ENCODE data around the gene PRKCI.
"Not testable (repeated sequence)": the region's sequence is repeated elsewhere in the genome, so short reads cannot be mapped to it uniquely, and the experiment has no call there.

PRKCI gene

DNA sequence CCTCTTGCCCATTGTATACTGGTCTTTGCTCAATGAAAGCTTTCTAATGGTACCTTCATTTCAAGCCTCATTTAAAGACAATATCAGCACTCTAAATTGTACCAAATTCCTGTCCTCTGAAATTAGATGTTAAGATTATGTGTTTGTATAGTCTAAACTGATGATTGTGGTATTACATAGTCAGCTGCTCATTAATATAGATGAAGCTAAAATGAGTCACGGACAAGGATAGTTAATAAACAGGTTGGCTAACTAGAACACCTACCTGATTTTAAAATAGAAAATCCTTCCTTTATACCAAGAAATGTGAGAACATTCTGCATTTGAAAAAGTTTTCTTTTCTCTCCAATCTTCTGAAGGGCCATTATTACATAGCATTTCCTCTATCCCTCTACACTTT, 2.9 kb downstream of the PRKCI start:
- no peak for DNase-seq

DNA sequence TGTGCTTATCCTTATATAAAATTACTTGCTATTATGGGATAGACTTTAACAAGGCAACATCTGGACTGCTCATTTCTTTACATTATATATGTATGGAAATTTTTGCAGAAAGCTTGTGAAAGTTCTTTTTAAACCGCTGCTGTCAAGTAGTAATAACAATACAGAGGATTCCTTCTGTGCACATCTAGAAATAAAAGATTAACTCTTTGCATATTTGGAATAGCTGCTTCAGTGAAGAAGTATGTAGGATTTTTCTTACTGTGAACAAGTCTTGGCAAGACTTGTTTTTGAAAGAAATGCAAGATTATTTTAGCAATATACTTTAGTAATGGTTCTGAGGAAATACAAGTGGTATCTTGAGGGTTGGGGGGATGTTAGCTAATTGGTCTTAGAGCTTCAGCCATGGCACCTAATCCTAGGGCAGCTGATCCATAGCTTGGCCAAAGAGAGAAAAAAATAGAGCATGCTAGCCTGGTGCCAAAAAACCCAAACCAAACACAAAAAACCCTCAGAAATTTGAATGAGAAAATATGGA, 4.3 kb downstream of the PRKCI start:
- no peak for DNase-seq

DNA sequence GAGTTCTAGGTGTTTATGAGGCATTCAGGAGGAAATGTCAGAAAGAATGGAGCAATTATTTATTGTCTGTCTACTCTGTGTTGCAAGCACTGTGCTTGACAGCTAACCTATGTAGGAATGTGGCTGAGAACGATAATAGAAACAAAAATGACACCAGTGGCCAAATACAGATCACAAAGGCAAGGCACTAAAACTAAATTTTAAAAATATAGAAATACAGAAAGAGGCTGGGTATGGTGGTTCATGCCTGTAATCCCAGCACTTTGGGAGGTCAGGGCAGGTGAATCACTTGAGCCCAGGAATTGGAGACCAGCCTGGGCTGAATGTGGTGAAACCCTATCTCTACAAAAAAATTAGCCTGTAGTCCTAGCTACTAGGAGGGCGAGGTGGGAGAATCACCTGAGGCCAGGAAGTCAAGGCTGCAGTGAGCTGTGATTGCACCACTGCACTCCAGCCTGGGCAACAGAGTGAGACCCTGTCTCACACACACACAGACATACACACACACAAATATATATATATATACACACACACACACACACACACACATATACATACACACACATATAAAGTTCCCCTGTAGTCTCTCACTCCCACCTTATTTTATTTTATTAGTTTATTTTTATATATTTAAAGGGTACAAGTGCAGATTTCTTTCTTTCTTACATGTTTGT, 6.0 kb downstream of the PRKCI start:
- DNase-seq = no peak

DNA sequence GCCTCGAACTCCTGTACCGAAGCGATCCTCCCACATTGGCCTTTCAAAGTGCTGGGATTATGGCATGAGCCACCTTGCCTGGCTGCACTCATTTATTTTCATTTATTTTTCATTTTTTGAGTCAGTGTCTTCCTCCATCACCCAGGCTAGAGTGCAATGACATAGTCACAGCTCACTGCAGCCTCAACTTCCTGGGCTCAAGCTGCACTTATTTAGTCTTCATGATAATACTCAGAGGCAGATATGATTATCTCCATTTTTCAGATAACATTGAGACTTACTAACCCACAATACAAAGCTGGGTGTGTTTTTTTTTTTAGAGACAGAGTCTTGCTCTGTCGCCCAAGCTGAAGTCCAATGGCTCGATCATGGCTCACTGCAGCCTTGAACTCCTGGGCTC, 10.0 kb downstream of the PRKCI start:
- DNase-seq = no peak

DNA sequence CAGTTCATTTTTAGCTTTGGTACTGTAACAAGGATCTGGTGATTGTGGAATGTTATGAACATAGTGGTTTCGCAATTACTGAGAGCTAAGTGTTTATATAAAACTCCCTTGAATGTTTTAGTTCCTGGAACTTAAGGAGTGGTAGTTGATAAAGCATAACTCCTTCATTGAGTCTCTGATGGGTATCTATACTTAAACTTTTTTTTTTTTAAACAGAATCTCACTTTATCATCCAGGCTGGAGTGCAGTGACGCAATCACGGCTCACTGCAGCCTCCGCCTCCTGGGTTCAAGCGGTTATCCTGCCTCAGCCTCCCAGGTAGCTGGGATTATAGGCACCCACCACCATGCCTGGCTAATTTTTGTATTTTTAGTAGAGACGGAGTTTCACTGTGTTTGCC, 11.3 kb downstream of the PRKCI start:
- DNase-seq = no peak

DNA sequence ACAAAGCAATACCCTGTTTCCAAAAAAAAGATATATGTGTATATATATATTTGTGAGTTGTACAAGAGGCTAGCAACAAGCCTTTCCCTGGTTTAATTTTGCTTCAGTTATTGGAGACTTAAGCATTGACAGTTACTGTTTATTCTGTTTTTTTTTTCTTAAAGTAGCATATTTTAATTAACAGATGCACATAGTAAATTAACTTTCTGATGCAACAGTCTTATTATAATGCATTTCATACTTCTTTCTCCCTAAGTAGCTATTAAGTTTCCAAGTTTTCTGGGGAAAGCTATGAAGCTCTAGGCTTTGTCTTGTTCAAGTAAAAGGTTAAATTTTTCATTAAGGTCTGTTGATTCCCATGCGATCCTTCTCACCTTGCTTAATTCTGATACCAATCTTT, 17.9 kb downstream of the PRKCI start:
- no peak for DNase-seq

DNA sequence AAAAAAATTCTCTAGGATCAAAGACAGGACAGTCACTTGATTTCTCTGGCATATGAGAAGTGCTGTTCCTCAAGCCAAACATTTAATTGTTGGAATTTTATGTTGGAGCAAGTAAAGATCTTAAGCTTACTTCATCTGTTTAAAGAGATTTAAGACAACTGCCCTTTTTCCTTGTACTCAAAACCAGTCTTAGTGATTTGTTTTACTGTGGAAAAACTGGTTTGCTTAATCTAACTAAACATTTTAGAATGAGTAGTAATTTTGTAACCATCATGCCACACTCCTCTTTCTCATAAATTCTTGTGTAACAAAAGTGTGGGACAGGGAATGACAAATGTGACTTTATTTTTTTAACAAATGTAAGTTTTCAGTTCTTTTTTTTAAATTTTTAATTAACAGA, 18.4 kb downstream of the PRKCI start:
- DNase-seq = no peak

DNA sequence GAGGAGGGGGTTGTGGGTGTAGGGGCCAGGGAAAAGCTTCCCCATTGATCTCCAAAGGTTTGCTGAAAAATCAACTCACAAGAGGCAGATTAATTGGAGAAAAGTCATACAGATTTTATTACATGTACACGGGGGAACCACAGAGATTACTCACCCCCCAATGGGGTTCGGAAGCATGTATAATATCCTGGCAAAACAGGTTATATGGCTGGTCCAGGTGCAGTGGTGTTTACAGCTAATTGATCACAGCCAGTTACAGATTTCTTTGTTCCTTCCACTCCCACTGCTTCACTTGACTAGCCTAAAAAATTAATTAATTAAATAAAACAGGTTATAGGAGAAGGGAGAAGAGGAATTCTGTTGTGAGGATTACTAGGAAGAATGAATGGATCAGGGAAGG, 22.4 kb downstream of the PRKCI start:
- no peak for DNase-seq

DNA sequence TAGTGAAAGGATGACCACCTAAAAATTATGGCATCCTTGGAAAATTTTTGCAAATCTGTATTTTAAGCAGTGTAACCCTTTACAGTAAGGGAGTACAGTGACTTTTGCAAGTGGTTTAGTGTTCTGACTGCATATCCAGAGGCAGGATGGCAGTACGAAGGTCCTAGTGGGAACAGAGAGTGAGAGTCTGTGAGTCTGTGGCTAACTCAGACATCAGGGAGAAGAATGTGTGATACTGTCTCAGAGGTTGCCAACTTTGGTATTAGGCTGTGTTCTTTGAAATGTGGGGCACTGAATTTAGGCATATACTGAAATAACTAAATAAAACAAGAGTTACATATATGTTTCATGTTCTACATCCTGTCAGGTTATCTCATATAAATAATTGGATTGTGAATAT, 25.7 kb downstream of the PRKCI start:
- DNase-seq = no peak

DNA sequence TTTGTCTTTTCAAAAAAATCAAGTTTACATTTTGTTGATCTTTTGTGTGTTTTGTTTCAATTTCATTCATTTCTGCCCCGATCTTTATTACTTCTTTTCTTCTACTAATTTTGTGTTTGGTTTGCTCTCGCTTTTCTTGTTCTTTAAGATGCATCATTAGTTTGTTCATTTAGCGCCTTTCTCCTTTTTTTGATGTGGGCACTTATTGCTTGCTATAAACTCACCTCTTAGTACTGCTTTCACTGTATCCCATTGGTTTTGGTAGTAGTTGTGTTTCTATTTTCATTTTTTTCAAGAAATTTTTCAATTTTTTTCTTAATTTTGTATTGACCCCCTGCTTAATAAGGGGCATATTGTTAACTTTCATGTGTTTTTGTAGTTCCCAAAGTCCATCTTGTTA, 34.4 kb downstream of the PRKCI start:
- DNase-seq = no peak

DNA sequence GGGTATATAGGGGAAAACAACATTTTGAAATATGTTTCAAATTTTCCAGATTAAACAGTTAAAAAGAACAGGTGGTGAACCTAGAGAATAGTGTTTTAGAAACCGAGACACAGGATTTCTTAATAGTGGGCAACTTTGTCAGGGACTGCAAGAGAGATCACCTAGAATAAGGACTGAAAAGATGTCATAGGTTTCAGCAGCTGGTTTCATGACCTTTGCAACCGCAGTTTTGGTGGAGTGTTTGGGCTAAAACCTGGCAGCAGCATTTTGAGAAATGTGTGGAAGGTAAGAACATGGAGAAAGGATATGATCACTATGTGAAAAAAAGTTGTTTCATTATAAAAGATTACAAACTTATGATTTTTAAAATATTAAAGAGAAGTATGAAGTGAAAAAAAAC, 34.9 kb downstream of the PRKCI start:
- DNase-seq = no peak

DNA sequence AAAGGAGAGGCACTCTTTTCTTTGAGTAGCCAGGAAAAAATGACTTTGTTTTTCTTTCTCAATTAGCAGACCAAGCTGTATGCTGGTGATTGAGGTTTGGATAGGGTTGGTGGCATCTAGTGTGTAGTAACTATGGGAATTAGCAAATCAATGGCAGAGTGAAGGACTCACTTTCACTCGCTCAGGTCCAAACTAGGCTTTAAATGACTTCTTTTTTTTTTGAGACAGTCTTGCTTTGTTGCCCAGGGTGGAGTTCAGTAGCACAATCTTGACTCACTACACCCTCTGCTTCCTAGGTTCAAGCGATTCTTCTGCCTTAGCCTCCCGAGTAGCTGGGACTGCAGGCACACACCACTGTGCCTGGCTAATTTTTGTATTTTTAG, 35.9 kb downstream of the PRKCI start:
- no peak for DNase-seq

DNA sequence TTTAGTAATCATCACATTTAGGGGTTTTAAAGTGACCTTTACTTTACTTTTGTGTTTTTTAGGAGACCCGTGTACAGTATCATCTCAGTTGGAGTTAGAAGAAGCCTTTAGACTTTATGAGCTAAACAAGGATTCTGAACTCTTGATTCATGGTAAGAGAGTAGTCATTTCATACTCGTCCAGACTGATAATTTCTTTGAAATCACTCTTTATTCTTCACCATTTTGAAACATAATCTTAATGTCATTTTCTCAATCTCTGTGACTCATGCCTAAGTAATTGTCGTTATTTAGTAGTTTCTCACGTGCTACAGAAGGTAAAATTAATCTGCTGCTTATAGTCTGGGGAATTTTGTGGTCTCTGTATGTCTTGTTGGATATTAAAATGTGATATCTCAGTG, 37.7 kb downstream of the PRKCI start:
- DNase-seq = no peak

DNA sequence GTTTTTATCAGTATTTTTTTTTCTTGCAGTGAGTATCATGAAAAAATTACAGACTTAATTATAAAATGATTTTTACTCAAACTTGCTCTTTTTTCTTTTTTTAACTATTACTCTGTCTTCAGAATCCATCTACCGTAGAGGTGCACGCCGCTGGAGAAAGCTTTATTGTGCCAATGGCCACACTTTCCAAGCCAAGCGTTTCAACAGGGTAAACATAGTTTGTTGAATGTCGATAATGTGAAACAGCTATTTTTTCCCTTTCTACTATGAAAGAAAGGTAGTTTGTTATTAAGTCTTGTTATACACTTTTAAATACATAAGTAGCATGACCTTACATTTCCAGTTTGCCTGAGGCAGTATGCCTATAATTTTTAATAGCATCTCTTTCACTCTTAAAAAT, 45.6 kb downstream of the PRKCI start:
- no peak for DNase-seq

DNA sequence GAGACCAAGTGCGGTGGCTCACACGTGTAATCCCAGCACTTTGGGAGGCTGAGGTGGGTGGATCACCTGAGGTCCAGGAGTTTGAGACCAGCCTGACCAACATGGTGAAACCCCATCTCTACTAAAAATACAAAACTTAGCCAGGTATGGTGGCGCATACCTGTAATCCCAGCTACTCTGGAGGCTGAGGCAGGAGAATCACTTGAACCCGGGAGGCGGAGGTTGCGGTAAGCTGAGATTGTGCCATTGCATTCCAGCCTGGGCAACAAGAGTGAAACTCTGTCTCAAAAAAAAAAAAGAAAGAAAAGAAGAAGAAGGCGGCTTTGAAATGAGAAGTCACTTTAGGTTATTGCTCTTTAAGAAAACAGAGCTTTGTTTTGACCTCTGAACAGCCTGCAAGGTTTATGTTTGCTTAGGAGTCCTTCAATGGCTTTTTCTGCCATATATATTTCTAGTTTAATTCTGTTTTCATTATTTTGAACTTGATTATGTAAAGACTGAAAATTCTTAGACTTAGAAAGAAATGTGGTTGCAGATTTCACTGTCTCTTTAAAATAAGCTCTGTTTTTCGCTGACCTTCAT, 47.5 kb downstream of the PRKCI start:
- not testable (repeated sequence) for DNase-seq

DNA sequence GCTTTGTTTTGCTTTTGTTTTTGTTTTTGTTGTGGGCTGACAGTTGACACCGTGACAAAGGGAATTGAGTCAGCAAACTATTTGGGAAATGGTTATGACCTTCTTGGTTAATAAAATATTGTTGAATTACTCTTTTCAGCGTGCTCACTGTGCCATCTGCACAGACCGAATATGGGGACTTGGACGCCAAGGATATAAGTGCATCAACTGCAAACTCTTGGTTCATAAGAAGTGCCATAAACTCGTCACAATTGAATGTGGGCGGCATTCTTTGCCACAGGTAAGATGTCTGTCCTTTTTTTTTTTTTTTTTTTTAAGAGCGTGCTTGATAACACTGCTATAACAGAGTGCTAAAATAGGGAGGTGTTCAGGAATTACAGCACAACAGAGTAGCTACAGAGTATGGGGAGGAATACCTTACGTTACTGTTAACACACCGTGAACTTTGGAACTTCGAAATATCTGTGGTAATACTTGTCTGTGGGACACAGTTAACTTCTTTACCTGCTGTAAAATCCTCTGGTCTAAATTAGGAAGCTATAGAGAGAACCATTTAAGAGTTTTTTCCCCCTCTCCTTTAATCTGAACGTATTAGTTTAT, 48.2 kb downstream of the PRKCI start:
- DNase-seq = no peak

DNA sequence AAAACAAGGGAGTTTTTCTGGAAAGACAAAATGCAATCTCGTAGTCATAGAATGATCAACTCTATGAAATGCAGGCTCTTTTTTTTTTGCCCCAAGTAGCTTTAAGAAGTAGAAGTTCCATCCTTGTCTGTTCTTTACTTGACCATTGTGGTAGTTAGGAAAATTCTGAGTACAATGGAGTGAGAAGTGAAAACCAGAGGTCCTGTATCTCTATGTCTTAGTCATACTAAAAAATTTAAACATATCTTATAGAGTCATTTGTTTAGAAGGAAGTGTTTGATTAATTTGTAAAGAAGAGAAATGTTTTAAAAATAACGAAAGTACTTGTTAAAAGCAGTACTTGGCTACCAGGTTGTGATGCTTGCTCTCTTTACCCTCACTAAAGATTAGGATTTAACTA, 52.4 kb downstream of the PRKCI start:
- no peak for DNase-seq

DNA sequence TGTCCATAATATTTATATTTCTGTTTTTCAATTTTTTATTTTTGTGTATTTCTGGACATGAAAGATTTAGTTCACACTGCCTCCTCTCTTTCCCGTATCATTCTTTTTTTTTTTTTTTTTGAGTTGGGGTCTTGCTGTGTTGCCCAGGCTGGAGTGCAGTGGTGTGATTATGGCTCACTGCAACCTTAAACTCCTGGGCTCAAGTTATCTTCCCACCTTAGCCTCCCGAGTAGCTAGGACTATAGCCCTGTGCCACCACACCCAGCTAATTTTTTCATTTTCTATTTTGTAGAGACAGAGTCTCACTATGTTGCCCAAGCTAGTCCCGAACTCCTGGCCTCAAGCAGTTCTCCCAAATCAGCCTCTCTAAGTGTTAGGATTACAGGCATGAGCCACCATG, 53.6 kb downstream of the PRKCI start:
- DNase-seq = no peak

DNA sequence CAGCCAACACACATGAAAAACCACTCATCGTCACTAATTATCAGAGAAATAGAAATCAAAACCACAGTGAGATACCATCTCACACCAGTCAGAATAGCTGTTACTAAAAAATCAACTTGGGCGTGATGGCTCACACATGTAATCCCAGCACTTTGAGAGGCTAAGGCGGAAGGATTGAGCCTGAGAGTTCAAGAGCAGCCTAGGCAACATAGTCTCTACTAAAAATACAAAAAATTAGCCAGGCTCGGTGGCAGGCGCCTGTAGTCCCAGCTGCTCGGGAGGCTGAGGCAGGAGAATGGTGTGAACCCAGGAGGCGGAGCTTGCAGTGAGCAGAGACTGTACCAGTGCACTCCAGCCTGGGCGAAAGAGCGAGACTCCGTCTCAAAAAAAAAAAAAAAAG, 55.1 kb downstream of the PRKCI start:
- DNase-seq = peak; percentile 65

DNA sequence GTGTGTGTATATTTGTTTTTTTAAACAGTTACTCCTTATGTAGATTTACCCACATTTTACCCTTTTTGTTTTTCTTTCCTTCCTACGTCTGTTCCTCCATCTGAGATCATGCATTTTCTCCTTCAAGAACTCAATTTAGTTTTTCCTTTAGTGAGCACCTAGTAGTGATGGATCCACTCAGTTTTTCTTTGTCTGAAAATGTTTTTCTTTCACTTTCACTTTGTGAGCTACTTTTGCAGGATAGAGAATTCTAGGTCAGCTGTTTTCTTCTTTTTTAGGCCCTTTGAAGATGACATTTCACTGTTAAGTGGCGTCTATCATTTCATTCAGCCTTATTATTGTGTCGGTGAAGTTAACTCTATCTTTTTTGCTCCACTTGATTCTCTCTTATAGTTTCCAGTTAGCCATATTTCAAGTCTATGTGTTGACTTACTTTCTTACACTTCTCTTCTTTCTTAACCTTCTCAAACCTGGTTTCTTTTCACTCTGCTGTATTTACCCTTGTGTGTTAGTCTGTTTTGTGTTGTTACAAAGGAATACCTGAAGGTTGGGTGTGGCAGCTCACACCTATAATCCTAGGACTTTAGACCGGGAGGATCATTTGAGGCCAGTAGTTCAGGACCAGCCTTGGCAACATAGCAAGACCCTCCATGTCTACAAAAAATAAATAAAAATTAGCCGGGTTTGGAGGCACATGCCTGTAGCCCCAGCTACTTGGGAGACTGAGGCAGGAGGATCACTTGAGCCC, 55.8 kb downstream of the PRKCI start:
- peak; percentile 35 for DNase-seq

DNA sequence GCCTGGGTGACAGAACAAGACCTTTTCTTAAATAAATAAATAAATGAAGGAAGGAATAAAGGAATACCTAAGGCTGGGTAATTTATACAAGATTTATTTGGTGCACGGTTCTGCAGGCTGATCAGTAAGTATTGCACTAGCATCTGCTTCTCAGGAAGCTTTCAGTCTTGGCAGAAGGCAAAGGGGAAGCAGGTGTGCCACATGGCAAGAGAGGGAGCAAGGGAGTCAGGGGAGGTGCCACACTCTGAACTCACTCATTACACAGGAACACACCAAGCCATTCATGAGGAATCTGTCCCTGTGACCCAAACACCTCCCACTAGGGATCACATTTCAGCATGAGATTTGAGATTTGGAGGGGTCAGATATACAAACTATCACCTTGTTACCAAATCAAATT, 56.4 kb downstream of the PRKCI start:
- no peak for DNase-seq

DNA sequence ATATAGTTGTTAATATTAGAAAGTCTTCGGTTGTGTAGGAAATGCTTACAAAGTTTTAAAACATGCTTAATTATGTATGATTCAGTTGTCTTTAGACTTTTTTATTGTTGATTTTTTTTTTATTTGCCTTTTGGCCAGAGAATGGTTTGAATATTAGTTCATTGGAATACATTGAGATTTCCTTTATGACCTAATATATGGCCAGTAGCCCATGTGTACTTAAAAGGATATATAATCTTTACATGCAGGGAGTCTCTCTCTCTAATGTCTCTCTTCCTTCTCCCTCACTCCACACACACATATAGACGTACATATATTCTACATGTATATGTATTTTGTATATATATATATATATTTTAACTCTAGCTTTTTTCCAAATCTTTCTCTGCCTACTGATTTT, 68.0 kb downstream of the PRKCI start:
- no peak for DNase-seq

DNA sequence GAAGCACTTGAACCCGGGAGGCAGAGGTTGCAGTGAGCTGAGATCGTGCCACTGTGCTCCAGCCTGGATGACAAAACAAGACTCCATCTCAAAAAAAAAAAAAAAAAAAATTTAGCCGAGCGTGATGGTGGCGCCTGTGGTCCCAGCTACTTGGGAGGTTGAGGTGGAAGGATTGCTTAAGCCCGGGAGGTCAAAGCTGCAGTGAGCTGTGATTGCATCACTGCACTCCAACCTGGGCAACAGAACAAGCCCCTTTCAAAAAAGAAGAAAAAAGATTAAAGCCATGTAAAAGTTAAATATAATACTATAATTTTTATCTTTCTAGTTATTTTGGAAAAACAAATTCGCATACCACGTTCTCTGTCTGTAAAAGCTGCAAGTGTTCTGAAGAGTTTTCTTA, 73.4 kb downstream of the PRKCI start:
- no peak for DNase-seq

DNA sequence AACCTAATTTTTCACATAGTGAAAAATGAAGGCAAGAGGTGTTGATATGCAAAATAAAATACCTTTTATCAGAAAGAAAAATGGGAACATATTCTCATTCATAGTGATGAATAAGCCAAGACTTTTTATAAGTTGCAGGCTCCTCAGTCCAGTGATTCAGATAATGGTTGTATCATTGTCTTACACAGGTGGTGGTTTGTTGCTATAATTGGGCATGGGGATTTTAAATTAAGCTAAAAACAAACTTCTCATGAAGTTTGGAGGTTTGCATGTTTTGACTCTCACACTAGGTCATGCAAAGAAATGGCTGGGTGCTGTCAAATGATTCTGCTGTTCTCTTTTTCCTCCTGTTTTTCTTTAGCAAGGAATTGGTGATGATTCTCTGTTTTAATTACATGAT, 74.5 kb downstream of the PRKCI start:
- DNase-seq = no peak
